GM12878 (cell line): ENCODE data around the gene CALN1. TPM values are rescaled to one million over a fixed set of nuclear protein-coding genes. Genes with fewer than 3 reads are reported as not detected.

Source experiments
- ATAC-seq: fragments of 200-7000 bp; cut with Tn5 transposase; 3 replicates; pipeline ENCODE4 v1.9.1; 2020; ENCODE audit warnings: mild to moderate bottlenecking, moderate library complexity
- BruUV-seq: library from RNA; stranded (reverse); fragments of 400-500 nt; replicated peaks from 2 replicates; lab custom pipeline; 2021; lab: Mats Ljungman, UMichigan
- CTCF ChIA-PET: fragments of 300-600 bp; sonication (Branson Sonifier 250); formaldehyde crosslinking; extraction: SDS; loops from one replicate; lab custom pipeline; 2021; ENCODE audit warnings: inconsistent platforms; lab: Yijun Ruan, JAX
- POLR2A ChIA-PET: fragments of 350-600 bp; formaldehyde crosslinking; extraction: SDS; loops from one replicate; lab custom pipeline; 2021; ENCODE audit warnings: inconsistent platforms; lab: Charles Lee
- RAD21 ChIA-PET: fragments of 300-600 bp; sonication (Branson Sonifier 250); formaldehyde crosslinking; loops from one replicate; lab custom pipeline; 2023; ENCODE audit warnings: antibody characterized with exemption; ENCODE audit not compliant: unreplicated experiment; lab: Charles Lee
- SMC1A ChIA-PET: fragments of 300-600 bp; sonication (Branson Sonifier 250); formaldehyde crosslinking; loops from one replicate; lab custom pipeline; 2023; ENCODE audit not compliant: unreplicated experiment, uncharacterized antibody; lab: Charles Lee
- DNase-seq: peaks from one replicate; pipeline ENCODE4 v3.0.0-alpha.2; 2011; ENCODE audit warnings: low read depth, low spot score
- FAIRE-seq: peaks from 3 replicates; lab custom pipeline; 2011; peaks lifted over from hg19 to GRCh38; lab: Jason Lieb, UNC
- H2AFZ ChIP-seq: 2 replicates; pipeline ENCODE4 v1.6.0; 2011; ENCODE audit warnings: low read depth, low read length, control low read depth; ENCODE audit not compliant: control insufficient read depth
- H3K27ac ChIP-seq: 2 replicates; pipeline ENCODE4 v1.5.1; 2011; ENCODE audit warnings: control low read depth; ENCODE audit not compliant: control insufficient read depth, insufficient read depth
- H3K27me3 ChIP-seq, 2 experiments: replicated peaks in 1 of 2; 2 replicates each; pipeline versions ENCODE4 v1.6.0 to v1.6.1; 2011; ENCODE audit warnings: low read length in 1 of 2; ENCODE audit not compliant: control insufficient read depth in 2 of 2, insufficient read depth in 2 of 2
- H3K36me3 ChIP-seq, 2 experiments: 2 replicates each; pipeline ENCODE4 v1.5.1; 2011; ENCODE audit warnings: low read length in 1 of 2; ENCODE audit not compliant: control insufficient read depth in 2 of 2, insufficient read depth in 2 of 2
- H3K4me1 ChIP-seq: 2 replicates; pipeline ENCODE4 v1.6.1; 2011; ENCODE audit warnings: mild to moderate bottlenecking, low read length, moderate library complexity, mixed read lengths; ENCODE audit not compliant: control insufficient read depth, insufficient read depth
- H3K4me2 ChIP-seq: 2 replicates; pipeline ENCODE4 v1.6.0; 2011; ENCODE audit warnings: control low read depth; ENCODE audit not compliant: control insufficient read depth, insufficient read depth
- H3K4me3 ChIP-seq: fragments of 200-600 bp; sonication (generic); 2 replicates; pipeline ENCODE4 v1.5.1; 2016
- H3K79me2 ChIP-seq: 2 replicates; pipeline ENCODE4 v1.6.0; 2011; ENCODE audit warnings: low read length; ENCODE audit not compliant: control insufficient read depth, insufficient read depth
- H3K9ac ChIP-seq: 2 replicates; pipeline ENCODE4 v1.8.0; 2011; ENCODE audit warnings: low read length, control low read depth, mixed read lengths; ENCODE audit not compliant: control insufficient read depth, insufficient read depth
- H3K9me3 ChIP-seq: replicated peaks from 3 replicates; pipeline ENCODE4 v1.5.1; 2011; ENCODE audit warnings: mild to moderate bottlenecking, low read length; ENCODE audit not compliant: control insufficient read depth, insufficient read depth
- H4K20me1 ChIP-seq: 2 replicates; pipeline ENCODE4 v1.6.0; 2011; ENCODE audit not compliant: control insufficient read depth, insufficient read depth
- ATF2 ChIP-seq: IDR thresholded peaks from 2 replicates; pipeline ENCODE4 v1.6.1; 2012; ENCODE audit warnings: low read length, inconsistent platforms
- BCLAF1 ChIP-seq: fragments of 450-650 bp; IDR thresholded peaks from 2 replicates; pipeline ENCODE4 v1.6.1; 2017; ENCODE audit warnings: antibody characterized with exemption, mild to moderate bottlenecking, moderate library complexity
- CEBPB ChIP-seq, 2 experiments: fragments of 150-350 bp in 1 of 2; IDR thresholded peaks; 2 replicates each; pipeline ENCODE4 v1.6.1; 2012 to 2014; ENCODE audit warnings: low read depth in 2 of 2, low read length in 2 of 2, borderline replicate concordance in 1 of 2, inconsistent platforms in 1 of 2
- EGR1 ChIP-seq, 2 experiments: IDR thresholded peaks; 1 replicate in 1 of 2; 2 replicates in 1 of 2; pipeline ENCODE4 v1.6.1; 2011 to 2012; ENCODE audit warnings: low read depth in 2 of 2, low read length in 2 of 2, borderline replicate concordance in 1 of 2, mild to moderate bottlenecking in 1 of 2, moderate library complexity in 1 of 2
- MTA2 ChIP-seq: fragments of 450-650 bp; IDR thresholded peaks from 2 replicates; pipeline ENCODE4 v1.6.1; 2016; ENCODE audit warnings: low read depth, mild to moderate bottlenecking, moderate library complexity
- PAX5 ChIP-seq: IDR thresholded peaks from 2 replicates; pipeline ENCODE4 v1.6.1; 2011; ENCODE audit warnings: low read depth, low read length, borderline replicate concordance
- POLR2A ChIP-seq: IDR thresholded peaks from 2 replicates; pipeline ENCODE4 v1.6.1; 2011; ENCODE audit warnings: low read depth, mild to moderate bottlenecking, low read length
- USF1 ChIP-seq: IDR thresholded peaks from 2 replicates; pipeline ENCODE4 v1.6.1; 2011; ENCODE audit warnings: borderline replicate concordance, low read depth, mild to moderate bottlenecking, moderate library complexity, mixed read lengths, low read length; ENCODE audit not compliant: insufficient read depth; ENCODE audit errors: extremely low read length
- WGBS: methylation state at CpG from one replicate; pipeline ENCODE4 v1.1.6; 2016; ENCODE audit warnings: low lambda C conversion rate; ENCODE audit not compliant: insufficient replicate concordance, insufficient coverage; ENCODE audit errors: missing lambda C conversion rate; 5-methylcytosine and 5-hydroxymethylcytosine counted together
- in situ Hi-C: fragments of 300-500 bp; cut with MboI; formaldehyde crosslinking; loops from 9 replicates; pipeline ENCODE4 v1.14.3; 2018; ENCODE audit warnings: mixed read lengths
- intact Hi-C: fragments of 100-400 bp; cut with micrococcal nuclease; formaldehyde crosslinking; loops from one replicate; pipeline ENCODE4 v1.14.2; 2022; ENCODE audit not compliant: unreplicated experiment
- polyA plus RNA-seq, 11 experiments: library from polyadenylated mRNA; depleted of rRNA in 4 of 11; unstranded in 6 of 11; stranded (reverse) in 5 of 11; fragments of >200 nt; fragmentation: Nextera tagmentation in 4 of 11; fragmentation: Illumina TruSeq in 1 of 11; extraction: Ambion mirVana in 4 of 11; extraction: Trizol in 1 of 11; gene quantifications; 1 replicate in 1 of 11; 2 replicates in 10 of 11; pipeline versions ENCODE4 v1.2.1 to v1.2.3, GENCODE V29; 2011 to 2016; ENCODE audit warnings: inconsistent platforms in 2 of 11, missing spikeins in 2 of 11, low read depth in 1 of 11
- total RNA-seq, 4 experiments: library from RNA; depleted of rRNA in 3 of 4; stranded (reverse); fragments of >200 nt in 3 of 4; fragmentation: Illumina TruSeq in 1 of 4; extraction: Trizol in 1 of 4; gene quantifications; 2 replicates each; pipeline versions ENCODE4 v1.2.1 to v1.2.3, GENCODE V29; 2013 to 2021

The CALN1 gene
- total and polyA plus RNA-seq, 10 of the 15 experiments (the other 5 are each of a cell fraction or from before 2014, with no cell fraction given), result 0.48 to 15.3 (median 1.6) TPM

GRCh38 chr7:72016574-72016973 lies 395.6 kb downstream of the CALN1 start:
- intact Hi-C loops, result no loop called here

More at GRCh38 chr7:72016574-72016973, 395.6 kb downstream of the CALN1 start:
- ChIA-PET RAD21 (interaction anchor here (0.7 kb wide), 1 partner anchor 14 kb away, joined by 3 read pairs; no protein-coding TSS in a partner anchor), CTCF (no interaction called here), SMC1A (no interaction called here), POLR2A (no interaction called here)
- FAIRE-seq (no peak), DNase-seq (no peak), ATAC-seq (no peak)
- Histone ChIP-seq H3K4me1 (no peaks in the 10 kb centered on the region), H4K20me1 (no peaks in the 10 kb centered on the region), H3K27me3 (no peaks in the 10 kb centered on the region), H3K27ac (no peak overlapping the region), H3K4me3 (no peak overlapping the region), H3K9ac (no peak overlapping the region), H3K79me2 (no peaks in the 10 kb centered on the region), H2AFZ (no peak overlapping the region), H3K36me3 (no peaks in the 10 kb centered on the region), H3K4me2 (no peak overlapping the region), H3K9me3 (no peaks in the 10 kb centered on the region)
- in situ Hi-C loops, result no loop called here
- BruUV-seq, result no TSS peak
- 11% methylated on average over 3 of the region's 3 CpGs for WGBS
- TF ChIP-seq USF1 (no peak), PAX5 (no peak), POLR2A (no peak), MTA2 (no peak), ATF2 (no peak), CEBPB (IDR thresholded peaks at IDR 0.05; ENCODE audit: borderline replicate concordance in 1 of 2, low read depth in 2 of 2, low read length in 2 of 2) (no peak), BCLAF1 (no peak), EGR1 (IDR thresholded peaks at IDR 0.05; ENCODE audit: borderline replicate concordance in 1 of 2, low read depth in 2 of 2, low read length in 2 of 2) (no peak)
